Endometrial microvascular endothelial cells (primary cell): ENCODE data around the gene PACRG. TPM values are rescaled to one million over a fixed set of nuclear protein-coding genes. Genes with fewer than 3 reads are reported as not detected.

Experiments
- in situ Hi-C: cut with HindIII; loops from 2 replicates; pipeline ENCODE4 v1.10.0; 2017; ENCODE audit warnings: low sequenced_read_pairs, low pct_unique_long_range_greater_than_20kb; ENCODE audit errors: inconsistent ontology term
- total RNA-seq: library from RNA; depleted of rRNA; stranded (reverse); fragments of >200 nt; gene quantifications from one replicate; pipeline ENCODE4 v1.2.3, GENCODE V29; 2015; ENCODE audit errors: inconsistent ontology term

PACRG gene
- total RNA-seq, 1 donor from 2014 or later, result not detected

GRCh38 chr6:163229050-163229449 is 501.3 kb downstream of the PACRG start:
- in situ Hi-C loops, result no loop called here

DNA sequence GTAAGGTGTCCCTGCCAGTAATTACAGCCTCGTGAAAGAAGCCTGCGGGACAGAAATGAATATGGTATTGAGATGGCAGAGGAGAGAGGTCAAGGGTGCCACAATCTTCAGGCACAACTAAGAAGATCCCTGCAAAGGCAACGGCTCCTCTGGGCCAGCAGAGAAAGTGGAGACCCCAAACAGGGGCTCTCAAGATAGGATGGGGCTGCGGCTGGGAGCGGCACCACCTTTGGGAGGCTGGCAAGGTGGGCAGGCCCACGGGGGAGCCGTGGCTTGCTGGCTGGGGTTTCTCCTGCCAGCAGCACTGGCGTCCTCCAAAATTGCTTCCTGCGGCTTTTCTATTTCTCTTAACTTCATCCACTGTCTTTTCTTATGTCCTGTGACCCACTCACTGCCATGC is 503.1 kb downstream of the PACRG start:
- in situ Hi-C loops, result no loop called here

- in situ Hi-C loops, result no loop called here
These were observed 503.7 kb downstream of the PACRG start for GRCh38 chr6:163231356-163232014.

DNA sequence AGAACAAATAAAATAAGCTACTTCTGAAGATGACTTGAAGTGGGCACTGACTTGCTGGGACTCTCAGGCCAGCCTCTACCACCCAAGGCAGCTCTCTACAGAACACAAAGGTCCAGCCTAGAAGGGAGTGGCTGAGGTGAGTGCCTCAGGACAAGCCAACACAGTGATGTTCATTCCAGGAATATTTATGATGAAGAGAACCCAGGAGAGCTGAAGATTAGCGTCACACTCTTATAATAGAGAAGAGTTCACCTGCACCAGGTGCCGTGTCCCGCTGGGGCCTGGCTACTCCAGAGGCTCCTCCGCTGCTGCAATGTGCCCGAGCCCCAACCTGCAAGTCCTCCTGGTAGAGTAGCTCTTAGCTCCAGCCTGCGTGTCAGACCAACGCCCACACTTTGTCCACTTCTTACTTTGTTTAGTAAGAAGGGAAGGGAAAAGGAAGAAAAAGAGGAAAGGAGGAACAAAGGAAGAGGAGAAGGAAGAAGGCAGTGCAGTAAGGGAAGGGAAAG is 504.3 kb downstream of the PACRG start:
- in situ Hi-C loops, result no loop called here

GRCh38 chr6:163232649-163233048 is 504.9 kb downstream of the PACRG start:
- in situ Hi-C loops, result no loop called here

- in situ Hi-C loops, result no loop called here
These were observed 509.3 kb downstream of the PACRG start for GRCh38 chr6:163237110-163237509.

DNA sequence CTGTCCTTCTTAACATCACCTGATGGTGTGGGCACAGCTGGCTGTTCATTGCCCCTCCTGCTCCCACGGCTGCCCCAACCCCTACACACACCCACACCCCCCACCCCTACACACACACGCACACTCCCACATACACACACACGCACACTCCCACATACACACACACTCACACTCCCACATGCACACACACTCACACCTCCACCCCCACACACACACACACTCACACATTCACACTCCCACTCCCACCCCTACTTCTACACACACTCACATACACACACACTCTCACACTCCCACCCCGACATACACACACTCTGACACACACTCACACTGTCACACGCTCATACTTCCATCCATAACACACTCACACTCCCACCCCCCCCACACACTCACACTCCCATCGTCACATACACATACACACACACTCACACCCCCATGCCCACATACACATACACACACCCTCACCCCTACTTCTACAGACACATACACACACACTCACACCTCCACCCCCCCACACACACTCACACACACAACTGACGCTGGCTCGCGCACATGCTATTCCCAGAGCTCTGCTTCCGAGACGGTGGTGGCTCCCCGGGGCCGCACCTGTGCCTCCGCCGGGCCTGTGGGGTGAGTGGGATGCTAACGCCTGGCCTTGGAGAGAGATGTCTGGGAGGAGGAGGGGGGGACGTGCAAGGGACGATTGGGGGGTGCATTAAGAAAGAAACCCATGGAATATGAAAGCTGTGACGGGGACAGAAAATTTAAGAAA is 512.0 kb downstream of the PACRG start:
- in situ Hi-C loops, result no loop called here

DNA sequence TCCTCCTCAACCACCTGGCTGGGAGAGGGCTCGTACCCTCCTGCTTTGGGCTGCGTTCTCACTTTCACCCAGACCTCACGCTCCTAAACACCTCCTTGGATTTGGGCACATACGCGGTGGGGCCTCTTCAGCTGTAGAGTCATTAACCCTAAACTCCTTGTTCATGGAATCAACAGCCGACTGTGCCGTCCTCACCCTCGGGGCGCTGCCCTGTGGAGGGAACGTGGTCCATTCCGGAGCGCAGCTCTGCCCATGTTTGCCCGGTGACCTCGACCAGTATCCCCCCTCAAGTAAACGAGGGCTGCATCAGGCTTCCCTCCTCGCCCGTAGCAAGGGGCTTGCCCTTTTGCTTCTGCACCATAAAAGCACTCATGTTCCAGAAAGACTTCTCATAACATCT is 512.8 kb downstream of the PACRG start:
- in situ Hi-C loops, result no loop called here

DNA sequence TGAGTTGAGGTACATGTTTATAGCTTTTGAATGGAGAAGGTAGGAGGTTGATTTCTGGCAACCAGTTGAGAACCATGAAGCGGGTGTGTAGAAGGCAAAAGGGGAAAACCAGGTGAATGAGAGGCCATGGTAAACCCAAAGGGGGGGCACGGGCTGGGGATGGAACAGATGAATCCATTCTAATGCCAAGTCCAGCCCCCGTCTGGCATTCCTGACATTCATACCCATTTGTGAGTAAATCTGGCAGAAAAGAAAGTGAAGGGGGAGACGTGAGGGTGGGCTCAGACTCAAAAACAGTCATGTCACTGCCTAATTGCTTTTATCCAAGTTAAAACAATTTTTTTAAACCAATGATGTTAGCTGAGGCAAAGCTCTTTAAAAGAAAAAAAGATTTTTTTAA is 513.9 kb downstream of the PACRG start:
- in situ Hi-C loops, result no loop called here

DNA sequence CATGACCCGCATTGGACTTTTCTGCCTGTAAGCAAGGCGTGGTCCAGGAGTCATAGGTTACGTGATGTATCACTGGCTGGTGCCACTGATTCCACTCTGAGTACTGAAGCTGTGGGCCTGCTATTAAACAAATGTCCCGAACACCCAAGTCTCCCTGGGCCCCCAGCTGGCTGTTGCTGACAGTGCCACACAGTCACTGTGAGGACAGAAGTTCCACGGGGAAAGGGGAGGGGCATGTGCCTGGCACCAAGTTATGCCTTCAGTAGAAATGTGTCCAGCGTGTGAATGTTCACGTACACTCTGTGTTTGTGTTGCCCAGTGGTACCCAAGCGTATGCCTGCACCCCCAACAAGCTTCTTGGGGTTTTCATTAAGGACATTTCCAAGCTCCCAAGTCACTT is 515.3 kb downstream of the PACRG start:
- in situ Hi-C loops, result no loop called here

DNA sequence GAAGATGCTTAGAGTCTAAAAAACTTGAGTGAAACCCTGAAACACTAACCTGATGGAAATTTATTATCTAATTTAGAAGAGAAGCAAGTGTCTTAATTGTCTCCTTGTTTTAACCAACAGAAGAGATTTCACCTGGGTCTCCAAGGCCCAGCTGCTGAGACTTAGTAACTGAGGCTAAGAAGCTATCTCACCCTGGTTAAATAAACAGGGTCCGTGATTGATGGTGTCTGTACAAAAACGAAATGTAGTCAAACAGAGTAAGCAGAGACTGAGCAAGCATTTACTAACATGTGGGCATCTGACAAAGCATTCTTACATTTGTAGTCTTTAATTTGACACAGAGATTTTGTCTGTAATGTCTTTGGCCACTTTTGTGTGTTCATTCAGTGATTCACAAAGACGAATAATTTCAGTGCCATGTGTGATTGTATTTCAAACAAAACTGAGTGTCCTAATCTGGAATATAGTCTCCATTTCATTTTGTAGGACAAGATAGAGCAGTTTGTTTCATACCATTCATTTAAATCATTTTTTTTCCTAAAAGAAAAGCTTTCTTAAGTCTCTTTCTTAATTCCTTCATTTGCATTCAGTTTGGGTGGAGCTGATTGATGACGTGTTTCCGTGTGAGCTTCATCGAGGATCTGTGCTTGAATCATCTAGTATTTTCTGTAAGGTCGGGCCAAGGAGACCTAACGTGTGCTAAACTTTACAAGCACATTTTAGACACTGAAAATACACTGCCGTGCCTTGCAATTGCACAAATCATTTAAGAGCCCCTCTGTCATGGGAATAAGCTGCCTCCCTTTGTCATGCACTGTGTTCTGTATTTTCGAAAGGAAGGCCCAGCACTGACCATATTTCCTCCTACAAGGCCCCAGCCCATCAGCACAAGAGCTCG is 516.2 kb downstream of the PACRG start:
- in situ Hi-C loops, result no loop called here

GRCh38 chr6:163248051-163248450 is 520.3 kb downstream of the PACRG start:
- in situ Hi-C loops, result no loop called here

DNA sequence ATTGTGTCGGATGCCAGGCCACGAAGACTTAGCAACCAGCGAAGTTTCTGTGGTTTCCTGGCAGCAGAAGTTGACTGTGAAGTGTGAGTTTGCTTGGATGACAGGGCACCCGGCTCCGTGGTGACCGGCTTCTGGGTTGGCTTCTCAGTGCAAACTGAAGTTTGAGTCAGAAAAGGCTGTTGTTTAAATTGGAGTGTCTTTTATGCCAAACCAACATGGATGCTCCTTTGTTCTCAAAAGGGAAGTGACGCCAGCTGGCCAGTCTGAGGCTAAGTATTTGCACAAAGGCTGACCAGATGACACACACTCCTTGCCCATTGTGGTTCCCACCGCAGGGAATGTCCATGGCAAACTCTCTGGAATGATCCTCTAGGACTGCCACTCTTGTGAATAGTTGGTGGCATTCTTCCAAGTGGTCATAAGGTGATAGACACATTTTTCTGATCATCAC is 521.9 kb downstream of the PACRG start:
- in situ Hi-C loops, result no loop called here

DNA sequence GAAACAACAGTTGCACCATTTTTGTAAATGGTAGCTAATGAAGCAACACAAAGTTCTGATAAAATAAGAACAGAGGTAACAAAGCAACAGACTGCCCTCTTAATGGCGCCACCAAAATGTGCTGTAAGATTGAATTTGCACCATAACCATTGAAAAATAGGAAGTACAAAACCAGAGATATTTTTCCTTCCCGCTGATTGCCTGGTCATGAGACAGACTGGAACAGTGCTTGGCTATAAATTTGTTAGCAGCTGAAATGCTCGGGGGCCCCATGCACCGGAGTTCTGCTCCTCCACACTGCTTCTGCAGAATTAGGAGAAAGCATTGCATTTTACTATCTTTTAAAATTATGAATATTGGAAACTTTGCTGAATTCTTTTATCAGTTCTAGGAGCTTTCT is 522.3 kb downstream of the PACRG start:
- in situ Hi-C loops, result no loop called here

GRCh38 chr6:163252061-163252591 is 524.4 kb downstream of the PACRG start:
- in situ Hi-C loops, result no loop called here

DNA sequence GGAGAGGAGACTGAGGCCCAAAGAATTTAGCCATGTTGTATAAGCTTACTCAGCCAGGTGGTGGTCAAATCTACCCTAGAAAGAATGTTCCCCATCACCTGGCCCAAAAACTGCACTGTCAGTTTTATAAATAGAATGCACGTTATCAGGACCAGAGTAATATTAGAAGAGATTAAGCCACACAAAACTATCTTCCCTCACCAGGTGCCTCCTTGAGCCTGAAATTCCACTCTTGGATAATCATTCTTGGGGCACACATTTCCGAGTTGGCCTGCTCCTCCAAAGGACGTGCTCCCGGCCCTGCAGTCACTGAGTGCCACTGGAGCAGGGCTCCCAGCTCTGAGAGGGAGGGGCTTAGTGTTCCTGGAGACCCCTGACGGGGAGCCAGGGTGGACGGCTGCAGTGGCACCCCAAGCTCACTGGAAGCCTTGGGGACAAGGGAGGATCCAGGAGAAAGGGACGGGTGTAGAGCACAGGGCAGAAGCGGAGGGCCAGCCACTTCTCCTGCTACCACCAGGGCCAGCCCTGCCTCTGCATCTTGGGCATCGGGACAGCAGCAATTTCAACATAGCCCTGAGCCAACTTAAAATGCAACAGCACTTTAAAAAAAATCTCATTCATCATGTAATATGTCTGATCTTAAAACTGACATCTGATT is 525.9 kb downstream of the PACRG start:
- in situ Hi-C loops, result no loop called here

DNA sequence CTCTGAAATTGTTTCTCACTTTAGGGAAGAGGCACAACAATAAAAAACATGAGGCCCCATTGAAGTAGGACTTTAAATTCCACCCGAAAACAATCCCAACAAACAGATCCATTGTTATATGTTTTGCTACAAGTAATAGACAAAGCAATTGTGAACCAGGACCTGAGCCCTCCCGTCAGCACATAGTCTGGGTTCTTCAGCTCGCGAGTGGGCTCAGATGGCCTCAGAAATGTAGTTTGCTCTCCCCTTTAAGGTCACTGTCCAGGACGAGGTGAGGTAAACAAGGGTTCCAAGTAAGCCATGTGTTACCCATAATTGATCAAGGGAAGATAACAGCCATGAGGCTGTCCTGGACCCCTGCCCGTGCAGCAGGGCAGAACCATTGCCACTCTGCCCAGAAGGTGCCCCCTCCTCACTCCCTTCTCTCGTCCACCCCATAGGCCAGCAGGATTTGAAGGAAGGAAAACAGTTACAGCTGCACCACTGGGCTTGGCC is 526.6 kb downstream of the PACRG start:
- in situ Hi-C loops, result no loop called here

- in situ Hi-C loops, result no loop called here
These were observed 527.5 kb downstream of the PACRG start for GRCh38 chr6:163255265-163255664.
